SKM-1 treated with dmso at 0.1 percent for 144 hours (cell line): ENCODE data around the gene CPNE7.
"Not testable (repeated sequence)": the region's sequence is repeated elsewhere in the genome, so short reads cannot be mapped to it uniquely, and the experiment has no call there.

ENCODE experiments used
- DNase-seq: peaks from one replicate; lab custom pipeline; 2025; ENCODE audit not compliant: unreplicated experiment; lab: John Stamatoyannopoulos, UW

CPNE7 gene

DNA sequence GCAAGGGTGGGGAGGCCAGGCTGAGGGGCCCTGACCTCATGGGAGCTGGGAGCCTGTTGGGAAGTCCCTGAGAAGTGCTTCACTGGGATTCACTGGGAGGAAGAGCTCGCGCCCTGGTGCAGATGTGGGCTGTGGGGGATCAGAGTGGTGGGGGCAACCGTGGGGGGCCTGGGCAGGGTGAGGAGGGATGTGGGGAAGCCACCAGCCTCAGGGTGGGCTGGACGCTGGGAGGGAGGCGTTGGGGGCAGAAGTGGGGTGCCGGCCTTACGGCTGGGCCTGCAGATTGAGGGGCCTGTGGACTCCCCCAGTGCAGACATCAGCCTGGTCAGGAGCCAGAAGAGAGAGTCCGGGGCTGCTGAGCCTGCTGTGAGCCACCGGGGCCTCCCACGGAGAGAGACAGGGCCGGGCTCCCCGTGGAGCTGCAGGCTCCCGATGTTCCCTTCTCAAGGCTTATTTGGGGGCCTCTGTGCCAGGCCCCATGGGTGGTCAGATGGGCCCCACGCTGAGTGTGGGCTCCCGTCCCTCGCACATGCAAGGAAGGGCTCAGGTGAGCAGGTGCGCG, 45.7 kb downstream of the CPNE7 start:
- no peak for DNase-seq

- no peak for DNase-seq
Observed at GRCh38 chr16:89621698-89622409, 46.3 kb downstream of the CPNE7 start.

DNA sequence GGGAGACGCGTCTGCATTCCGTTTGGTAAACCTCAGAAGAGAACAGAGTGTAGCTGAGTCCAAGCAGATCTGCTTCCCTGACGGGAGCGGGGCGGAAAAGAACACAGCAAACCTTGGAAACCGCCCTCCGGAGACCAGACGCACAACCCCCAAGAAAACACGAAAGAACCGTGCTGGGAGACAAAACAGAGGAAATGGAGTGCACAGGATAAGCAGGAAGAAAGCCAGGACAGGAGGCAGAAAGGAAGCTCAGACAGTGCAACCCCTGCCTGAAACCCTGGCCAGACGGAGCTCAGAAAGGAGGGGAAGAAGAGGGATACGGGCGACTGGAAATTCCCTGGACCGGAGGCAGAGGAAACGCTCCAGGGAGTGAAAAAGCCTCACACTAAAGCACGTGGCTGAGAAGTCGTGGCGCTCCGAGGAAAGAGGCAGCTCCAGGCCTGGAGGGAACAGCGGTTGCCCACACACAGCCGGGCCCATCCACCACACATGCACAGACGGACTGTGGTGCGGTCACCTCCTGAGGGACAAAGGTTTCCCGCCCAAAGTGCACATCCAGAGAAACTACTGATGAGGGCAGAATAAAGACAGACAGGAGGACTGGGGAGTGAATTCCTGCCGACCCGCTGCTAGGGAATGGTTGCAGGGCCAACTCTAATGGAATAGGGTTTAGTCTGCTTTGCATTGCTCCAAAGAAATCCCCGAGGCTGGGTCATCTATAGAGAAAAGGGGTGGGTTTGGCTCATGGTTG, 48.1 kb downstream of the CPNE7 start:
- no peak for DNase-seq

- DNase-seq: no peak
Observed at GRCh38 chr16:89624777-89625761, 49.5 kb downstream of the CPNE7 start.

GRCh38 chr16:89629827-89630610, 54.5 kb downstream of the CPNE7 start:
- no peak for DNase-seq

DNA sequence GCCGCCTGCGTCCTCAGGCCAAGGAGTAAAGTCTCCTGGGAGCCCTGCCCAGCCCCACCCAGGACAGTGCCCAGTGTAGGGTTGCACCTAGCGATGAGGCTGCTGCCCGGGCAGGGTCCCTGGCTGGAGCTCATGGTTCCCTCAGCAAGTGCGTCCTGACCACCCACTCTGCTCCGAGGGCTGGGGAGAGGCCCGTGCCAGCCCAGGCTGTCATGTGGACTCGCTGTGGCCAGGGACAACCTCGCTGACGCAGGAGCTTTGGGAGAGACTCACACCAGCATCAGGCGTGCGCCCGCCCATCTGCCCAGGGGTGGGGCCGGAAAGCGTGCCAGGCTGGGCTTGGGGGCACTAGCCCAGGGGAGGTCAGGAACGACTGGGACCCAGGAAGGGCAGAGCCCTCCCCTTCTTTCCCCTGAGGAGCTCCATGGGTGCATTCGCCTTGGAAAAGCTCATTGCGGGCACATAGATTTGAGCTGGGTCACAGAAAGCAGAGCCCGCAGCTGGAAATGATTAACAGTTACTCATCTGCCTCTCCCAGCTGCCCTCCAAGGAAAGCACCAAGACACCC, 57.6 kb downstream of the CPNE7 start:
- DNase-seq: no peak

GRCh38 chr16:89634463-89635385, 59.2 kb downstream of the CPNE7 start:
- DNase-seq: not testable (repeated sequence)

DNA sequence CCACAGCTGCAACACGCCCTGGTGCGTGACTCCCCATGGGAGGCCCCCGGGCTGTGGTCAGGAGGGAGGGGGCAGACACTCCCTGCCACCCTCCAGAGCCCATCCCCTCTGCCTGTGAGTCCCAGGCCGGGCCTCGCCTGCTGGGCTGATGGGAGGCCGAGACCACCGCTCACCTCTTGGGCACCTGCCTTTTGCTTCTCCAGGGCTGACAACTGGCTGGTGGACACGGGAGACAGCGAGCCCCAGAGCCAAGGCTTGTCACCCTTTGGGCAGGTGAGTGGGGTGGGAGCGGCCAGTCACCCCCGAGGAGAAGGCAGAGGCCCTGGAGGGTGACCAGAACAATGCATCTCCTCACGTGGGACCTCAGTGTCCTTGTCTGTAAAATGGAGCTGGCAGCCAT, 61.1 kb downstream of the CPNE7 start:
- DNase-seq: no peak

GRCh38 chr16:89637379-89637778, 61.8 kb downstream of the CPNE7 start:
- DNase-seq: no peak

DNA sequence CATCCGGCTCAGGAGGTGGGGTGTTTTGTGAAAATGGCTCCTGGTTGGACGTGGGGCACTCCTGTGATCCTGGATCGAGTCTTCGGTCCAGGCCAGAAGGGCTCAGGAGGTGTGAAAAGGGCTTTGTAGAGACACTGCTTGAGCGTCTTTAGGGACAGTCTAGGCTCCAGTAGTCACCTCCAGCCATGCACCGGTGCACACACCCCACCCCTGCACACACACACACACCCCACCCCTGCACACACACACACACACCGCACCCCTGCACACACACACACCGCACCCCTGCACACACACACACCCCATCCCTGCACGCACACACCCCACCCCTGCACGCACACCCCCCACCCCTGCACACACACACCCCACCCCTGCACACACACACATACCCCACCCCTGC, 62.9 kb downstream of the CPNE7 start:
- DNase-seq: no peak

DNA sequence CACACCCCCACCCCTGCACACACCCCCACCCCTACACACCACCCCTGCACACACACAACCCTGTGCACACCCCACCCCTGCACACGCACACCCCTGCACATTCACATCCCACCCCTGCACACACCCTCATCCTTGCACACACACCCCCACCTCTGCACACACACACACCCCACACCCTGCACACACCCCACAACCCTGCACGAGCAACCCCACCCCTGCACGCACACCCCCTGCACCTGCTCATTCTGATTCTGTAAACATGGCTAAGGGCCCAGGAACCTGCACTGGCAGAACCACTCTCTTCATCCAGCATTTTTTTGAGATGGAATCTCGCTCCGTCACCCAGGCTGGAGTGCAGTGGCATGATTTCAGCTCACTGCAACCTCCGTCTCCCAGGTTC, 63.8 kb downstream of the CPNE7 start:
- no peak for DNase-seq

- DNase-seq: no peak
Observed at GRCh38 chr16:89641458-89642119, 66.0 kb downstream of the CPNE7 start.

GRCh38 chr16:89642574-89642973, 67.0 kb downstream of the CPNE7 start:
- DNase-seq: no peak

DNA sequence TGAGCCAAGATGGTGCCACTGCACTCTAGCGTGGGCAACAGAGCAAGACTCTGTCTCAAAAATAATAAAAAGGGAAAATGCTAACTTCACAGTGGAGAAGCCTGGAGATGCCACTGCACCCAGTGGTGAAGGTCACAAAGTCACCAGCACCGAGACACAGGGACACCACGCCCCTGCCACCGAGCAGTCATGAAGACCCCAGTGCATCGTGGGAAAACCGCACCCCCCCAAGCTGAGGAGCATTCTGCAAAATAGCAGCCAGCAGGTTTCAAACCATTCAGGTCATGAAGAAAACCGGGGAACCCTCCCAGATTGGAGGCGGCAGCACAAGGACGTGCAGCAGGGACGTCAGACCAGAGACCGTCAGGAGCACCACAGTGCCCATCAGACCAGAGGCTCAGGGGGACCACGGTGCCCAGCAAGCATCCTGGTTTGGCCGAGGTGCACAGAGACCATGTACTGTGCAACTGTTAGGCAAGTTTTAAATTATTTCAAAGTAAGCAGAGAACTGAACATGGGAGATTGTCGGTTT, 68.3 kb downstream of the CPNE7 start:
- no peak for DNase-seq

DNA sequence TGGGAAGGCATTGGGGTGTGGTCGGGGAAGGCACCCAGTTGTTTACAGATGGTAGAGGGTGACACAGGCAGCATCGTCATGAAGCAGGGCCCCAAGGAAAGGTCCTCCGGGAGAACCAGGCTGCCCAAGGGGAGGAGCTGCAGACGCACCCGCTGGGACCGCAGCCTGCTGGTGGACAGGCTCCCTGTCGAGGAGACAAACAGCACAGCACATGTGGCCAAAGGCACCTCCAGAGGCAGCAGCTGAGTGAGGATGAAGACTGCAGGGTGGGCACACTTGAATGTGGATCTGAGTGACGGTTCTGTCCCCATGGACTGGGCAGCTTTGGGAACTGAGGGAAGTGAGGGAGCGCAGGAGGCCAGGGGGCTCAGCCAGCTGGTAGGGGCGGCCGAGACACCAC, 69.6 kb downstream of the CPNE7 start:
- no peak for DNase-seq

GRCh38 chr16:89646270-89646669, 70.7 kb downstream of the CPNE7 start:
- DNase-seq: no peak
